ENCODE data around the gene PRPH. TPM values are rescaled to one million over a fixed set of nuclear protein-coding genes. Genes with fewer than 3 reads are reported as not detected.

PRPH gene
- total and polyA plus RNA-seq, 2 of the 8 experiments (the other 6 are each of a cell fraction or from before 2014, with no cell fraction given), result 0.79 to 1.4 TPM

- TF ChIP-seq SUZ12 (IDR thresholded peaks at IDR 0.05; ENCODE audit: low read length) (peak; percentile 58; the same call in 1 of the 2 replicates), TEAD4 (IDR thresholded peaks at IDR 0.05; ENCODE audit: low read depth, low read length) (no peak), KDM5A (IDR thresholded peaks at IDR 0.05; ENCODE audit: low read length) (no peak), KDM4A (IDR thresholded peaks at IDR 0.05; ENCODE audit: low read depth, low read length, severe bottlenecking) (peak; percentile 15), JUND (IDR thresholded peaks at IDR 0.05; ENCODE audit: low read length) (peak; percentile 25; the same call in 1 of the 2 replicates)
Observed at GRCh38 chr12:49347311-49348193, 52.6 kb downstream of the PRPH start (continued).

Other genes starting within 250 kb of the PRPH start
- 86.3 and 92.3 TPM in 2 replicates for gene KMT2D, start 234.4 kb upstream of the PRPH start, total RNA-seq (2021; fragmentation: NEBNext Ultra II Directional; extraction: Animal tissue kit (Norgen Biotek cat#: 25700))
- gene KMT2D, start 234.4 kb upstream of the PRPH start, polyA plus RNA-seq (2011; rRNA removed), result 9.1 and 15.7 TPM in 2 replicates
- gene RHEBL1, start 225.2 kb upstream of the PRPH start, total RNA-seq (2021; fragmentation: NEBNext Ultra II Directional; extraction: Animal tissue kit (Norgen Biotek cat#: 25700)), result 7.0 and 7.5 TPM in 2 replicates
- 8.1 and 9.4 TPM in 2 replicates for gene RHEBL1, start 225.2 kb upstream of the PRPH start, polyA plus RNA-seq (2011; rRNA removed)
- gene DHH, start 200.3 kb upstream of the PRPH start, total RNA-seq (2021; fragmentation: NEBNext Ultra II Directional; extraction: Animal tissue kit (Norgen Biotek cat#: 25700)), result 0.11 and 0.13 TPM in 2 replicates
- 0.03 and 0.09 TPM in 2 replicates for gene DHH, start 200.3 kb upstream of the PRPH start, polyA plus RNA-seq (2011; rRNA removed)
- gene LMBR1L, start 184.3 kb upstream of the PRPH start, total RNA-seq (2021; fragmentation: NEBNext Ultra II Directional; extraction: Animal tissue kit (Norgen Biotek cat#: 25700)), result 47.7 and 49.6 TPM in 2 replicates
- gene LMBR1L, start 184.3 kb upstream of the PRPH start, polyA plus RNA-seq (2011; rRNA removed), result 36.6 and 54.6 TPM in 2 replicates
- 2,092 and 2,144 TPM in 2 replicates for gene TUBA1B, start 163.8 kb upstream of the PRPH start, total RNA-seq (2021; fragmentation: NEBNext Ultra II Directional; extraction: Animal tissue kit (Norgen Biotek cat#: 25700))
- 5,662 and 6,837 TPM in 2 replicates for gene TUBA1B, start 163.8 kb upstream of the PRPH start, polyA plus RNA-seq (2011; rRNA removed)
- 283 and 290 TPM in 2 replicates for gene TUBA1A, start 106.1 kb upstream of the PRPH start, total RNA-seq (2021; fragmentation: NEBNext Ultra II Directional; extraction: Animal tissue kit (Norgen Biotek cat#: 25700))
- gene TUBA1A, start 106.1 kb upstream of the PRPH start, polyA plus RNA-seq (2011; rRNA removed), result 789 and 1,018 TPM in 2 replicates
- gene TUBA1C, start 30.1 kb upstream of the PRPH start, total RNA-seq (2021; fragmentation: NEBNext Ultra II Directional; extraction: Animal tissue kit (Norgen Biotek cat#: 25700)), result 504 and 533 TPM in 2 replicates
- gene TUBA1C, start 30.1 kb upstream of the PRPH start, polyA plus RNA-seq (2011; rRNA removed), result 2,291 and 3,101 TPM in 2 replicates
- 52.0 and 54.0 TPM in 2 replicates for gene TROAP, start 28.1 kb downstream of the PRPH start, total RNA-seq (2021; fragmentation: NEBNext Ultra II Directional; extraction: Animal tissue kit (Norgen Biotek cat#: 25700))
- gene TROAP, start 28.1 kb downstream of the PRPH start, polyA plus RNA-seq (2011; rRNA removed), result 36.7 and 54.7 TPM in 2 replicates
- 0.28 and 0.59 TPM in 2 replicates for gene C1QL4, start 42.0 kb downstream of the PRPH start, total RNA-seq (2021; fragmentation: NEBNext Ultra II Directional; extraction: Animal tissue kit (Norgen Biotek cat#: 25700))
- gene C1QL4, start 42.0 kb downstream of the PRPH start, polyA plus RNA-seq (2011; rRNA removed), result 0.63 and 0.77 TPM in 2 replicates
- gene DNAJC22, start 51.7 kb downstream of the PRPH start, total RNA-seq (2021; fragmentation: NEBNext Ultra II Directional; extraction: Animal tissue kit (Norgen Biotek cat#: 25700)), result 0.13 and 0.39 TPM in 2 replicates
- gene DNAJC22, start 51.7 kb downstream of the PRPH start, polyA plus RNA-seq (2011; rRNA removed), result 0.19 and 0.20 TPM in 2 replicates
- gene SPATS2, start 72.3 kb downstream of the PRPH start, total RNA-seq (2021; fragmentation: NEBNext Ultra II Directional; extraction: Animal tissue kit (Norgen Biotek cat#: 25700)), result 21.3 and 24.5 TPM in 2 replicates
- 12.7 and 19.2 TPM in 2 replicates for gene SPATS2, start 72.3 kb downstream of the PRPH start, polyA plus RNA-seq (2011; rRNA removed)
- gene KCNH3, start 243.9 kb downstream of the PRPH start, total RNA-seq (2021; fragmentation: NEBNext Ultra II Directional; extraction: Animal tissue kit (Norgen Biotek cat#: 25700)), result 0.24 and 0.36 TPM in 2 replicates
- 0.47 and 0.50 TPM in 2 replicates for gene KCNH3, start 243.9 kb downstream of the PRPH start, polyA plus RNA-seq (2011; rRNA removed)

Data from H1 (cell line).